MCF 10A (cell line): ENCODE data around the gene TGIF2. TPM values are rescaled to one million over a fixed set of nuclear protein-coding genes. Genes with fewer than 3 reads are reported as not detected.

Experiments
- BruUV-seq: library from RNA; stranded (reverse); fragments of 400-500 nt; replicated peaks from 2 replicates; lab custom pipeline; 2021; lab: Mats Ljungman, UMichigan
- CTCF ChIA-PET: fragments of 300-600 bp; sonication (Branson Sonifier 250); formaldehyde crosslinking; extraction: SDS; loops from one replicate; lab custom pipeline; 2021; ENCODE audit warnings: antibody characterized with exemption, inconsistent platforms; lab: Yijun Ruan, JAX
- POLR2A ChIA-PET: fragments of 300-600, 350-650 bp; sonication (Branson Sonifier 250); formaldehyde crosslinking; extraction: SDS; loops from one replicate; lab custom pipeline; 2020; ENCODE audit warnings: antibody characterized with exemption, inconsistent platforms; lab: Yijun Ruan, JAX
- DNase-seq: peaks from one replicate; pipeline ENCODE4 v3.0.0-alpha.2; 2018; ENCODE audit not compliant: unreplicated experiment
- H3K27ac Mint-ChIP-seq: one replicate; pipeline ENCODE4 v1.8.0; 2022; ENCODE audit warnings: mild to moderate bottlenecking, low read depth, mixed read lengths; ENCODE audit not compliant: unreplicated experiment
- H3K27me3 Mint-ChIP-seq: one replicate; pipeline ENCODE4 v1.8.0; 2022; ENCODE audit warnings: mixed read lengths; ENCODE audit not compliant: insufficient read depth, unreplicated experiment
- H3K36me3 Mint-ChIP-seq: one replicate; pipeline ENCODE4 v1.8.0; 2022; ENCODE audit warnings: mild to moderate bottlenecking, moderate library complexity, mixed read lengths; ENCODE audit not compliant: insufficient read depth, unreplicated experiment
- H3K4me1 Mint-ChIP-seq: one replicate; pipeline ENCODE4 v1.8.0; 2022; ENCODE audit warnings: mixed read lengths; ENCODE audit not compliant: insufficient read depth, unreplicated experiment
- H3K4me3 Mint-ChIP-seq: one replicate; pipeline ENCODE4 v1.8.0; 2022; ENCODE audit warnings: mild to moderate bottlenecking, moderate library complexity, mixed read lengths; ENCODE audit not compliant: unreplicated experiment
- H3K9me3 Mint-ChIP-seq: one replicate; pipeline ENCODE4 v1.8.0; 2022; ENCODE audit warnings: mixed read lengths; ENCODE audit not compliant: unreplicated experiment
- intact Hi-C: fragments of 100-400 bp; cut with micrococcal nuclease; formaldehyde crosslinking; loops from 2 replicates; pipeline ENCODE4 v1.14.1; 2022
- total RNA-seq: library from RNA; stranded (reverse); gene quantifications from 2 replicates; pipeline ENCODE4 v1.2.3, GENCODE V29; 2022
- TF ChIP-seq, protein P1 (sequence below): fragments of 200-600 bp; IDR thresholded peaks from one replicate; pipeline ENCODE4 v1.8.0; 2022; ENCODE audit warnings: antibody characterized with exemption, mild to moderate bottlenecking; ENCODE audit not compliant: unreplicated experiment

TGIF2 gene
- total RNA-seq, 1 experiment from 2014 or later, result 9.7 TPM

GRCh38 chr20:36624068-36624943 lies 50.9 kb downstream of the TGIF2 start:
- peak overlapping the region; percentile 11 for H3K27ac Mint-ChIP-seq
- intact Hi-C loops, result no loop called here
- H3K9me3 Mint-ChIP-seq, result no peaks in the 10 kb centered on the region
- ChIA-PET CTCF (interaction anchor here (0.8 to 1.5 kb wide), 4 partner anchors 11 to 56 kb away, joined by 4 to 8 read pairs (median 5); no protein-coding TSS in a partner anchor), POLR2A (interaction anchor here (0.9 to 1.6 kb wide), 2 partner anchors 18 to 20 kb away, joined by 3 to 6 read pairs; partner anchors contain the start of gene RAB5IF)
- H3K4me3 Mint-ChIP-seq, result no peak overlapping the region
- TF ChIP-seq, protein P1, sequence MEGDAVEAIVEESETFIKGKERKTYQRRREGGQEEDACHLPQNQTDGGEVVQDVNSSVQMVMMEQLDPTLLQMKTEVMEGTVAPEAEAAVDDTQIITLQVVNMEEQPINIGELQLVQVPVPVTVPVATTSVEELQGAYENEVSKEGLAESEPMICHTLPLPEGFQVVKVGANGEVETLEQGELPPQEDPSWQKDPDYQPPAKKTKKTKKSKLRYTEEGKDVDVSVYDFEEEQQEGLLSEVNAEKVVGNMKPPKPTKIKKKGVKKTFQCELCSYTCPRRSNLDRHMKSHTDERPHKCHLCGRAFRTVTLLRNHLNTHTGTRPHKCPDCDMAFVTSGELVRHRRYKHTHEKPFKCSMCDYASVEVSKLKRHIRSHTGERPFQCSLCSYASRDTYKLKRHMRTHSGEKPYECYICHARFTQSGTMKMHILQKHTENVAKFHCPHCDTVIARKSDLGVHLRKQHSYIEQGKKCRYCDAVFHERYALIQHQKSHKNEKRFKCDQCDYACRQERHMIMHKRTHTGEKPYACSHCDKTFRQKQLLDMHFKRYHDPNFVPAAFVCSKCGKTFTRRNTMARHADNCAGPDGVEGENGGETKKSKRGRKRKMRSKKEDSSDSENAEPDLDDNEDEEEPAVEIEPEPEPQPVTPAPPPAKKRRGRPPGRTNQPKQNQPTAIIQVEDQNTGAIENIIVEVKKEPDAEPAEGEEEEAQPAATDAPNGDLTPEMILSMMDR, result no peak
- H3K27me3 Mint-ChIP-seq, result no peaks in the 10 kb centered on the region
- BruUV-seq, result no TSS peak
- H3K36me3 Mint-ChIP-seq, result no peaks in the 10 kb centered on the region
- DNase-seq, result no peak
- H3K4me1 Mint-ChIP-seq, result peaks cover 6% of the 10 kb centered on the region

DNA sequence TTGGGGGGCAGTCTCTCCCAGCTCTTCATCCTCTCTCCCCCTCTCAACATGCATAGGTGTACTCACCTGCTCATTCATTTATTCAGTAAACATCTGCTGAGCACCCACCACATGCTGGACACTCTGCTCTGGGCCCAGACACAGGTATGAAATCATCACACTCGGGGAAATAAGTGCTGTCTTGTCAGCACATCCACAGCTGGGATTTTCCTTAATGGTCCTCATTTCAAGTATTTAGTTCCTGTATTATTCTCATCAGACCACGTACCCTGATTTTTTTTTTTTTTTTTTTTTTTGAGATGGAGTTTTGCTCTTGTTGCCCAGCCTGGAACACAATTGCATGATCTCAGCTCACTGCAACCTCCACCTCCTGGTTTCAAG lies 51.5 kb downstream of the TGIF2 start:
- H3K36me3 Mint-ChIP-seq, result no peaks in the 10 kb centered on the region
- H3K4me1 Mint-ChIP-seq, result peaks cover 6% of the 10 kb centered on the region
- H3K9me3 Mint-ChIP-seq, result no peaks in the 10 kb centered on the region
- DNase-seq, result no peak
- TF ChIP-seq, protein P1, result no peak
- intact Hi-C loops, result no loop called here
- no TSS peak for BruUV-seq
- no peaks in the 10 kb centered on the region for H3K27me3 Mint-ChIP-seq
- CTCF ChIA-PET, result interaction anchor here (0.8 to 1.5 kb wide), 3 partner anchors 20 to 56 kb away, joined by 5 to 8 read pairs (median 5); no protein-coding TSS in a partner anchor
- no peak overlapping the region for H3K27ac Mint-ChIP-seq
- H3K4me3 Mint-ChIP-seq, result no peak overlapping the region
- POLR2A ChIA-PET, result interaction anchor here (1.6 kb wide), 1 partner anchor 19 kb away, joined by 6 read pairs; the partner anchor contains the start of gene RAB5IF

DNA sequence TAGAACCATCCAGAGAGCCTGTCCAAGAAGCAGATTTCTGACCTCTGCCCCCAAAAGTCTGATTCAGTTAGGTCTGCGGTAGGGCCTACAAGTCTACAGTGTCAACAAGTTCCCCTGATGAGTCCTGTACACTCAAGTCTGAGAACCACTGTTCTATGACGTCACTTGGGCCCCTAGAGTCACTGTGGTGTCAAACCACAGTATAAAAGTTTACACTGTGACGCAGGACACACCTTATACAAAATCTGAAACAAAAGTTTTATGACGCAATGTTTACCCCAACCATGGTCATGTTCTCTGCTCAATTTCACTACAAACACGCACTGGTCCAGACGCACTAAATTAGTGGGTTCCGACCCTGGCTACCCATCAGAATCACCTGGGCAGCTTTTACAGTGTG lies 54.7 kb downstream of the TGIF2 start:
- TF ChIP-seq, protein P1, result no peak
- no TSS peak for BruUV-seq
- Mint-ChIP-seq H3K4me3 (no peak overlapping the region), H3K4me1 (peaks cover 6% of the 10 kb centered on the region), H3K27ac (no peak overlapping the region), H3K27me3 (no peaks in the 10 kb centered on the region), H3K9me3 (no peaks in the 10 kb centered on the region), H3K36me3 (no peaks in the 10 kb centered on the region)
- intact Hi-C loops, result no loop called here
- CTCF ChIA-PET, result interaction anchor here (1.0 kb wide), 1 partner anchor 19 kb away, joined by 3 read pairs; no protein-coding TSS in a partner anchor
- POLR2A ChIA-PET, result no interaction called here
- no peak for DNase-seq
